ENCODE data around the gene C8G. TPM values are rescaled to one million over a fixed set of nuclear protein-coding genes. Genes with fewer than 3 reads are reported as not detected.

The C8G gene
- total and polyA plus RNA-seq, 2 of the 13 experiments (the other 11 are each of a cell fraction or from before 2014, with no cell fraction given) = 4.9 to 12.8 TPM

DNA sequence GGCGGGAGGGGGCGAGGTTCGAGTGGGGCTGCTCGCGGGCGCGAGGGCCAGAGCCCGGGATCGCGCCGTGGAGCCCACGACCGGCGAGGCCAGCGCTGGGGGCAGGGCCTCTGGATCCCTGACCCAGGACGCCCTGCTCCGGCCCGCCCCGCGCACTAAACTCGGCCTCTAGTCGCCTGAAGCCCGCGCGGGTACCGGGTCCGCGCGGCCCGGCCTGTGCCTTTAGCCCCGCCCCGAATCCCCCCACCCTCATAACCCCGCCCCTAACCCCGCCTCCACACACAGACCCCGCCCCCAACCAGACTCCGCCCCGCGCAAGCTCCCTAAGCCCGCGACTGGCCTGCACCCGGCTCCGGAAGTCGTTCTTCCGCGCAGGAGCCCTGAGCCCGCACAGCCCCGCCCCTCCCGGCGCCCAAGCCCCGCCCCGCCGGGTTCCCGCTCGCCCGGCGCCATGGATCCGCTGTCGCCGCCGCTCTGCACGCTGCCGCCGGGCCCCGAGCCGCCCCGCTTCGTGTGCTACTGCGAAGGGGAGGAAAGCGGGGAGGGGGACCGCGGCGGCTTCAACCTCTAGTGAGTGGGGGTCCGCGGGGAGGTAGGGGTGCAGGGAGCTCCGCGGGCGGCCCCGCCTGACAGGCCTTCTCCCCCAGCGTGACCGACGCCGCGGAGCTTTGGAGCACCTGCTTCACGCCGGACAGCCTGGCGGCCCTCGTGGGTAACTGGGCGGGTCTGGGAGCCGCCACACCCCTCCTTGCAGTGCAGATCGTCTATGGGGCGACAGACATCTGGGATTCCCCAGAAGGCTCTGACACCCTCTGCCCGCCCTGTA lies 47.2 kb downstream of the C8G start, which contains the start of gene PAXX (continued):
- no peak for TF ChIP-seq ZNF720 (CRISPR knock-in tag; IDR thresholded peaks at IDR 0.05)
- 0 out of 2 replicates have a peak, but pooled peaks have one; percentile 20 for TF ChIP-seq GATAD2A (CRISPR knock-in tag; IDR thresholded peaks at IDR 0.05)
- no peak for TF ChIP-seq EED (CRISPR knock-in tag; IDR thresholded peaks at IDR 0.05)
- peak; percentile 92 for TF ChIP-seq RNF2 (conservative IDR thresholded peaks at IDR 0.05; ENCODE audit: low read depth)
- TF ChIP-seq TMF1 (CRISPR knock-in tag; IDR thresholded peaks at IDR 0.05; ENCODE audit: low read depth) = peak; percentile 79; the same call in 1 of the 2 replicates
- TF ChIP-seq GLI4 (CRISPR knock-in tag; IDR thresholded peaks at IDR 0.05; ENCODE audit: borderline replicate concordance) = peak; percentile 79; the same call in 1 of the 2 replicates
- TF ChIP-seq CHD2 (IDR thresholded peaks at IDR 0.05; ENCODE audit: low read depth, low read length) = no peak
- TF ChIP-seq ZNF850 (CRISPR knock-in tag; conservative IDR thresholded peaks at IDR 0.05) = no peak
- TF ChIP-seq, protein P1, sequence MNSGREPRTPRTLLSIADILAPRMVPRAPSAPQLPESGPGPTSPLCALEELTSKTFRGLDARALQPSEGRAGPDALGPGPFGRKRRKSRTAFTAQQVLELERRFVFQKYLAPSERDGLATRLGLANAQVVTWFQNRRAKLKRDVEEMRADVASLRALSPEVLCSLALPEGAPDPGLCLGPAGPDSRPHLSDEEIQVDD (CRISPR knock-in tag; IDR thresholded peaks at IDR 0.05; ENCODE audit: borderline replicate concordance) = 0 out of 2 replicates have a peak, but pooled peaks have one; percentile 53
- TF ChIP-seq, protein P2, sequence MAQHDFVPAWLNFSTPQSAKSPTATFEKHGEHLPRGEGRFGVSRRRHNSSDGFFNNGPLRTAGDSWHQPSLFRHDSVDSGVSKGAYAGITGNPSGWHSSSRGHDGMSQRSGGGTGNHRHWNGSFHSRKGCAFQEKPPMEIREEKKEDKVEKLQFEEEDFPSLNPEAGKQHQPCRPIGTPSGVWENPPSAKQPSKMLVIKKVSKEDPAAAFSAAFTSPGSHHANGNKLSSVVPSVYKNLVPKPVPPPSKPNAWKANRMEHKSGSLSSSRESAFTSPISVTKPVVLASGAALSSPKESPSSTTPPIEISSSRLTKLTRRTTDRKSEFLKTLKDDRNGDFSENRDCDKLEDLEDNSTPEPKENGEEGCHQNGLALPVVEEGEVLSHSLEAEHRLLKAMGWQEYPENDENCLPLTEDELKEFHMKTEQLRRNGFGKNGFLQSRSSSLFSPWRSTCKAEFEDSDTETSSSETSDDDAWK (CRISPR knock-in tag; IDR thresholded peaks at IDR 0.05) = no peak
- TF ChIP-seq, protein P3, sequence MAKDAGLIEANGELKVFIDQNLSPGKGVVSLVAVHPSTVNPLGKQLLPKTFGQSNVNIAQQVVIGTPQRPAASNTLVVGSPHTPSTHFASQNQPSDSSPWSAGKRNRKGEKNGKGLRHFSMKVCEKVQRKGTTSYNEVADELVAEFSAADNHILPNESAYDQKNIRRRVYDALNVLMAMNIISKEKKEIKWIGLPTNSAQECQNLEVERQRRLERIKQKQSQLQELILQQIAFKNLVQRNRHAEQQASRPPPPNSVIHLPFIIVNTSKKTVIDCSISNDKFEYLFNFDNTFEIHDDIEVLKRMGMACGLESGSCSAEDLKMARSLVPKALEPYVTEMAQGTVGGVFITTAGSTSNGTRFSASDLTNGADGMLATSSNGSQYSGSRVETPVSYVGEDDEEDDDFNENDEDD (CRISPR knock-in tag; IDR thresholded peaks at IDR 0.05; ENCODE audit: borderline replicate concordance) = peak; percentile 69; the same call in 1 of the 2 replicates
- TF ChIP-seq RBM22 (optimal IDR thresholded peaks at IDR 0.05; ENCODE audit: low read length) = no peak
- TF ChIP-seq ZNF605 (CRISPR knock-in tag; IDR thresholded peaks at IDR 0.05) = peak; percentile 42; the same call in 1 of the 2 replicates
- peak; percentile 82 for TF ChIP-seq ZFY (CRISPR knock-in tag; IDR thresholded peaks at IDR 0.05)
- TF ChIP-seq GABPB1 (CRISPR knock-in tag; IDR thresholded peaks at IDR 0.05) = peak; percentile 79
- TF ChIP-seq ELF3 (CRISPR knock-in tag; IDR thresholded peaks at IDR 0.05) = peak; percentile 19; the same call in 1 of the 2 replicates
- TF ChIP-seq MXI1 (IDR thresholded peaks at IDR 0.05; ENCODE audit: borderline replicate concordance, low read depth, low read length) = peak; percentile 38; the same call in 1 of the 3 replicates
- TF ChIP-seq POLR2G (IDR thresholded peaks at IDR 0.05; ENCODE audit: low read depth, low read length) = peak; percentile 27; the same call in 1 of the 2 replicates
- TF ChIP-seq, protein P4, sequence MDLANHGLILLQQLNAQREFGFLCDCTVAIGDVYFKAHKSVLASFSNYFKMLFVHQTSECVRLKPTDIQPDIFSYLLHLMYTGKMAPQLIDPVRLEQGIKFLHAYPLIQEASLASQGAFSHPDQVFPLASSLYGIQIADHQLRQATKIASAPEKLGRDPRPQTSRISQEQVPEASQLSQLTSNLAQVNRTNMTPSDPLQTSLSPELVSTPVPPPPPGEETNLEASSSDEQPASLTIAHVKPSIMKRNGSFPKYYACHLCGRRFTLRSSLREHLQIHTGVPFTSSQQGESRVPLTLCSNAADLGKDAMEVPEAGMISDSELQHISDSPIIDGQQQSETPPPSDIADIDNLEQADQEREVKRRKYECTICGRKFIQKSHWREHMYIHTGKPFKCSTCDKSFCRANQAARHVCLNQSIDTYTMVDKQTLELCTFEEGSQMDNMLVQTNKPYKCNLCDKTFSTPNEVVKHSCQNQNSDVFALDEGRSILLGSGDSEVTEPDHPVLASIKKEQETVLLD (CRISPR knock-in tag; IDR thresholded peaks at IDR 0.05; ENCODE audit: low read depth) = peak; percentile 24; the same call in 1 of the 2 replicates
- peak; percentile 51 for TF ChIP-seq MYC (CRISPR knock-in tag; IDR thresholded peaks at IDR 0.05; ENCODE audit: borderline replicate concordance)
- 0 out of 2 replicates have a peak, but pooled peaks have one; percentile 33 for TF ChIP-seq ZNF703 (CRISPR knock-in tag; IDR thresholded peaks at IDR 0.05; ENCODE audit: borderline replicate concordance)
- TF ChIP-seq ASH2L (IDR thresholded peaks at IDR 0.05; ENCODE audit: insufficient read length, low read depth, low read length) = no peak
- TF ChIP-seq ZNF547 (CRISPR knock-in tag; IDR thresholded peaks at IDR 0.05) = peak; percentile 94
- TF ChIP-seq MED13 (CRISPR knock-in tag; IDR thresholded peaks at IDR 0.05) = no peak
- TF ChIP-seq POLR2A (IDR thresholded peaks at IDR 0.05; ENCODE audit: insufficient read depth in 1 of 2, low read depth in 2 of 2, low read length in 2 of 2) = peak in 1 of 2 experiments; percentile 62; a peak in 2 of 4 replicates
- 0 out of 2 replicates have a peak, but pooled peaks have one; percentile 15 for TF ChIP-seq ELF1 (CRISPR knock-in tag; IDR thresholded peaks at IDR 0.05)
